ENCODE data around the gene SYNE1.

GRCh38 chr6:152426276-152426675, 210.9 kb downstream of the SYNE1 start:
- no peak for TF ChIP-seq POLR2A (IDR thresholded peaks at IDR 0.05)
- no peak for TF ChIP-seq CTCF (IDR thresholded peaks at IDR 0.05)
